HG02943 (cell line): ENCODE measurements around the gene TOX2.

Experiments
- ATAC-seq: cut with Tn5 transposase; IDR thresholded peaks from one replicate; pipeline ENCODE4 v1.9.1; 2021; ENCODE audit warnings: mild to moderate bottlenecking, low read depth, moderate library complexity; ENCODE audit not compliant: unreplicated experiment

Gene TOX2

DNA sequence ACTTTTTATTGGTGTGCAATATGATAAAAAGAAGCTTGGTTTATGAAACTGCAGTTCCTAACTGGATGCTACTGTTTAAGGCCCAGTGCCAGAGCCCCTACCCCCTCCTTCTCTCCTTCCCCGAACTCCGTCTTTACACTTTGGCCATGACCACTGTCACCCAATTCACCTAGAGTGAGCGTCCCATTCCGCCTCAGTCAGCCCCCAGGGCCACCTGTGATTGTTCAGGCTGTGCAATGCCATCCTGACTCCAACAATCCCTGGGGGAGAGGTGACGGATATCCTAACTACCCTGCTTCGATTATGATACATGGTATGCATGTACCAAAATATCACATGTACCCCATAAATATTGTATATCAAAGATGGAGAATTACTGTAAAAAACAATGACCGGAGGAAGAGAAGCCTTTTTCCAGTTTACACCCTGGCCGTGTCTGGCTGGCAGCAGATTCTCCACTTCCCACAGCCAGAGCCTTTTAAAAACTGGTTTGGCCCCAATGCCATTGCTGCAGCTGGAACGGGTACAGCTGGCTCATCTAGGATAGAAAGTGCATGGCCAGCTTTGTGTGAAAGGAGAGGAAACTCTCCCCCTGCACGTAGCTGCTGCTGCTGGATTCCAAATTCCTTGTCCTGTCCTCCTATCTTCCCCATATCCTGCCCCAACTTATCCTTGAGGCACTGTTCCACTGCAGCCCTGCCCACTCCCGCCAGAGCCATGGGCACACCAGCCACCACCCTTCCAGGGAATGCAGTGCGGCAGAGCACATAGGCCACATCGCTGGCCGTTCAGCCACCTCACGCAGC, 172.6 kb downstream of the TOX2 start:
- ATAC-seq, result no peak

DNA sequence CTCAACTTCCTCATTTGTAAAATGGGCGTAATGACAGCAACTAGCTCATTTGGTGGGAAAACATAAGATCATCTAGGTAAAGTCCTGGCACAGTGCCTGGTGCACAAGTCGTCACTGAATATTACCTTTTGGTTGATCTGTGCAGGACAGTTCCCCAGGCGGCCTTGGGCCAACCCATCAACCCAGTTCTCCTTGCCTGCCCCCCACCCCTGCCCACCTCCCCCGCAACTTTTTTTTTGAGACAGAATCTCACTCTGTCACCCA, 173.1 kb downstream of the TOX2 start:
- ATAC-seq, result no peak

DNA sequence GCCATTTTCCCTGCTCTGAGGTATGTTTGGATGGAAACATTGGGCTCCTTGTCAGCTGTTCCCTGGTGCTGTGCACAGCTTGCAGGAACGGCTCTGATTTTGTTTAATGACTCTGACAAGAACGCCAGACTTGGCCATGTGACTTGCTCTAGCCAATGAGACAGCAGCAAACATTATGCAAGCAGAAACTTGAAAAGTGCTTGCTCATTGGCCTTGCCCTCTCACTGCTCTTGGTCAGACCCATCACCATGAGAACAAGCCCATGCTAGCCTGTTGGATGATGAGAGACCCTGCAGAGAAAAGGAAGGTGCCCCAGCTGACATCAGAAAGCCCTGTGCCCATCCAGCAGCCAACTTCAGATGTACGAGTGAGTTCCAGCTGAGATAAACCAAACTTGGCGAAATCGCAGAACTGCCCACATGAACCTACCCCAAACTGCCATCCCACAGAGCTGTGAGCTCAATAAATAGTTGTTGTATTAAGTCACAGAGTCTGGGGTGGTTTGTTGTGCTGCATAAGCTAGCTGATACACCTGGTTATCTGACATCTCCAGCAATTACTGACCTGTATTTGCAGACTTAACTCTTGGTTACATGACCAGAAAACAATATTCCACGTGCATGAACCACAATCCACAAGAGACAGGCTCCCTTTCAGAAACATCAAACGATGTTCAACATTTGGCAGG, 175.5 kb downstream of the TOX2 start:
- no peak for ATAC-seq

DNA sequence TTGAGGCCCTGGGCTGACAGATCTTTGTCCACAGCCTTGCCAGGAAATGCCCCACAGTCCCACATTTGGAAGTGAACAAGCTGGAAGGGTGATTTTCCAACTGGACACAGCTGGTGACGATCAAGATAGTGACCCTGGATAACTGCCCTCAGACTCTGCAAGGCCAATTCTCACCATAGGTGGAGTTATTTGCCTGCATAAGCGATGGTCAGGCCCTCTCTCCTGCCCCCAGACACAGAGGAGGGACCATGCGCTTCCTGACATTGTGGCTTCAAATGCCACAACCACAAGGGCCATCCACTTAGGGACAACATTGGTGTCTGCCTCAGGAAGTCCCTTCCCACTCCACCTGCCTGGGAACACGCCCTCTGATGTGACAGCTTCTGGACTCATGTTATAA, 176.4 kb downstream of the TOX2 start:
- no peak for ATAC-seq

DNA sequence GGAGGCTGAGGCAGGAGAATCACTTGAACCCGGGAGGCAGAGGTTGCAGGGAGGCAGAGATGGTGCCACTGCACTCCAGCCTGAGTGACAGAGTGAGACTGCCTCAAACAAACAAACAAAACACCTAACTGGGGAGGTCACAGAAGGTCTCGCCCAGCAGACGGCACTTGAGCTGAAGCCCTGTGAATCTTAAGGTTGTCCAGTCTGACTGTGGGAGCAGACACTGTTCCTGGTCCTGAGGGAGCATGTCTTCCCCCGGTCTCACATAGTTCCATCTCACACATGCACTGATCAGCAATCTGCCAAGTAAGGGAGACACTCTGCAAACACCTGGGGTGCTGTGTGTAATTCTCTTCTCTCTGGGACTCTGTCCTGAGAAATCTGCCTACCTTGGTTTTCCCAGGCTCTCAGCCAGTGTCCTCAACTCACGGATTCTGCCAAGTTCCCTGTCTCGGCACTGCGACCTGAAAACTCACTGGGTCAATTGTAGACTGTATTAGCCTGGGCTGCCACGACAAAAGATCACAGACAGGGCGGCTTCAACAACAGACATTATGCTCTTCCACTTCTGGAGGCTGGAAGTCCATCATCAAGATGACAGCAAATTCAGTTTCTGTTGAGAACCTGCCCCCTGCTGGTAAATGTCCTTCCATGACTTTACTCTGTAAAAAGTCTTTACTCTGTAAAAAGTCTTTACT, 178.0 kb downstream of the TOX2 start:
- no peak for ATAC-seq

DNA sequence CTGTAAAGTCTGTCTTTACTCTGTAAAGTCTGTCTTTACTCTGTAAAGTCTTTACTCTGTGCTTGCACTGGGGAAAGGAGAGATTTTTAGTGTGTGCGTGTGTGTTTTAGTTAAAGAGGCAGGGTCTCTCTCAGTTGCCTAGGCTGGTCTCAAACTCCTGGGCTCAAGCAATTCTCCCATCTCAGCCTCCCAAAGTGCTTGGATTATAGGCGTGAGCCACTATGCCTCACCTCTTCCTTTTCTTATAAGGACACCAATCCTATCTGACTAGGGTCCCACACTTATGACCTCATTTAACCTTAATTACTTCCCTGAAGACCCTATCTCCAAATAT, 178.6 kb downstream of the TOX2 start:
- no peak for ATAC-seq

DNA sequence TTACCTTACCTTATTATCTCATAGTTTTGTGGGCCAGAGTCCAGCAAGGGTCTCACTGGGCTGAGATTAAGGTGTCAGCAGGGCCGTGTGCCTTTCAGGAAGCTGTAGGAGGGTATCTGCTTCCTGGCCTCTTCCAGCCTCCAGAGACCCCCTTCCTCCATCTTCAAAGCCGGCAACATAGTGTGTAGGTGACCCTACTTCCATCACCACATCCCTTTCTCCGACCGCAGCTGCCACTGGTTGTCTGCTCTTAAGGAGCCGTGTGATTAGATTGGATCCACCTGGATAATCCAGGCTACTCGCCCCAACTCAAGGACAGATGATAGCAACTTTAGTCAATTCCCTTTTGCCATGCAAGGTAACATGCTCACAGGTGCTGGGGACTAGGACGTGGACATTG, 181.2 kb downstream of the TOX2 start:
- no peak for ATAC-seq

DNA sequence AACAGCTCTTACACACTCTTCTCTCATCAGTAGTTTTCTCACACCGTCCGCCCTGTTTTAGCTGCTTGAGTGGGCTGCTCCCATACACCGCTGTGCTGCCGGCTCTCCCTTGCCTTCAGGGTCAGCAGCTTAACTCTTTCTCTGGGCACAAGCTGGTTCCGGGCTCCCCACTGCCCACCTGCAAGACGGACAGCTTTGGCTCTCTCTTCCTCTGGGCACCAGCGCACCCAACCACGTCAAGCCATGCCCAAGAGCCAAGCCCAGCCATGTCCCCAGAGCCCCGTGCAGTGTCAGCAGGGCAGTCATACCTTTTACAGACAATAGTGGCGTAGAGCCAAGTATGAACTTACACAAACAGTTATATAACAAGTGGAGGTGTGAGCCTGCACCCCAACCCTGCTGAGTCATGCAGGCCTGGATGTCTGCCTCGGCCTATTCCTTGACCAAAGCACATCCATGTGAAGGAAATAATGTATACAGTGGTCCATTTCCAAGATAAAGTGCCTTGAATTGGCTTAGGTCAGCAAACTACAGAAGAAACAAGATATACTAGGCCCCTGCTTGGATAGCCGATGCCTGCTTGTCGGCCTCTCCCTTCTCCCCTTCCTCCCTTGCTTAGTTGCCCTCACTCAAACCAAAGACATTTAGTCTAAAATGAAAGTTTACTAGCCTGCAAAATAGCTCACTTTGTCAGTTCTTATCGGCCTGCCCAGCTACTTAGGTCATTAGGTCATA, 183.0 kb downstream of the TOX2 start:
- ATAC-seq, result no peak

DNA sequence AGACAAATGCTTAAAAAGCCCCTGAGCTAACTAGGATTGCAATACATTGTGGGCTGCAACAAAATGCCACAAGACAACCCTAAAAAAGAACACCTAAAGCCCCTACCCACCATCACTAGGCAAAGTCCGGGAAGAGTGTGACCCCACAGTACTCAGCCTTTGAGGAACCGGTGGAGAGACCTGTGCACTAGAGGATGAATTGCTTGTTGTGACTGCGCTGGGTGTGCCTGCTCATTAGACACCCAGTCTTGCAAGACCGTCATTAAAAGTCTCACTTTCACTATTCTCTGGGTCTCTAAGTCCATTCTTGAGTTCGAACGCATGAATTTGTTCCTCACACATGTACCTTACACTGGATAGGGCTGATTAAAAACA, 183.6 kb downstream of the TOX2 start:
- no peak for ATAC-seq

DNA sequence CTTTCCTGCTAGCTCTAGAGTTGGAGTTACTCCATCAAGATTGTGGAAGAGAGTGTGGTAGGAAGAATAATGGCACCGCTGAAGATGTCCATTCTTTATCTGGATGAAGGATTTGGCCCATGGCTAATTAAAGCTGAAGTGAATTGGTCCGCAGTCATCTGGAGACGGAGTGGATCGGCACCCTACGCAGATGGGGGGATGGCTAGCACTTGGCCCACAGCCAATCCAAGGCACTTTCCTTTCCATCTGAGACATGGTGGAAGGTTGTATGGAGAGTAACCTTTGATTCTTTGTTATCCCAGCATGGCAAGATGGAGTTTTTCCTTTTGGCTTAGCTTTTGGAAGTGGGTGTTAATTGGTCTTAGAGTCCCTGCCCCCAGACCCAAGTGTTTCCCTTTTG, 184.0 kb downstream of the TOX2 start:
- ATAC-seq, result no peak

DNA sequence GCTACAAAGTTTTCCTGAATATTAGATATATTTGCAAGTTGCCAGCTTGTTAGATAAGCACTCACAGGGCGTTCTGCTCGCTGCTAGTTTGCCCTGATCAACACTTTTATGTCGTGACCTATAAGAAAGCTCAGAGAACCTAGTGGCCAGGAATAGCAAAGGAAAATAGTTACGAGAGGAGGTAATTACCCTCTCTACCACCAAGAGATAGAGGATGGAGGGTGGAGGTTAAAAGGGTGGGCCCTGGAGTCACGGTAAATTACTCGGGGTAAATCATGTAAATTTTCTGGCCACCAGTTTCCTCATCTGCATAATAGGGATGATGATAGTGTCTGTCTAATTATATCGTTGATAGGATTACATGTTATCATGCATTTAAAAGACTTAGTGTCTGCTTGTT, 185.2 kb downstream of the TOX2 start:
- ATAC-seq, result no peak

DNA sequence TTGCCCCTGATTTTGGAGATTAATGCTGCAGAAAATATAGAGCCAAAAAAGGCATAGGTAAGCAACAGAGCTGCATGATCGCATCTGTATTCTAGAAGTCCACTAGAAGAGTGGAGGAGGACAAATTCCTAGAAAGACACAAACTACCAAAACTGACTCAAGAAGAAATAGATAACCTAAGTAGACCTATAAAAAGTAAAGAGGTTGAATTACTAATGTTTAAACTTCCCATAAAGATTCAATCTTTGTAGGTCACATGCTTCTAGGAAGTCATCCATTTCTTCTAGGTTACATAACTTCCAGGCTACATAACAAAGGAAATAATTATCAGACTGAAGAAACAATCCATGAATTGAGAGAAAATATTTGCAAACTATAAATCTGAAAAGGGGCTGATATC, 187.9 kb downstream of the TOX2 start:
- no peak for ATAC-seq

DNA sequence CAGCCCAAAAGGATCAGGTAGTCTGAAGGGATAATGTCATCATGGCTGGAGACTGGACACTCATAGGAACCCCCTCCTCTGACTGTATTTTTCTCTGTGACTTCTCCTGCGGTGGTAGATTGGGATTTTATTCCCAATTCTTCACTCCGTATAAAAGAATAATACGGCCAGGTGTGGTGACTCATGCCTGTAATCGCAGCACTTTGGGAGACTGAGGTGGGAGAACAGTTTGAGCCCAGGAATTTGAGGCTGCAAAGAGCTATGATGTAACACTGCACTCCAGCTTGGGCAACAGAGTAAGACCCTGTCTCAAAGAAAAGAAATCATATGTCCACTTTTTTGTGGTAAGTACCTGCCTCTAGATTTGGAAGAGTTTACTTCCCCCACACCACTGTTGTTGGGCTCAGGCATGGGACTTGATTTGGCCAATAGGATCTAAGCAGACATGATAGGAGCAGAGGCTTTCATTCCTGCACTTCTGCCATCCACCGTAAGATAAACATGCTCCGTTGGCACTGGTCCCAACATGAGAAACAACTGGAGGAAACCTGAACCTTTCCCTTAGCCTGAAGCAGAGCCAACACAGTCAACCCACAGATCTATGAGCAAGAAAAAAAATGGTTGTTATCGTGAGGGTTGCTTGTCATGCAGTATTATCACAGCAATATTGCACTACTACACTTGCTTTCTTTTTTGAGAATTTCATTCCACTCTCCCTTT, 190.3 kb downstream of the TOX2 start:
- no peak for ATAC-seq

DNA sequence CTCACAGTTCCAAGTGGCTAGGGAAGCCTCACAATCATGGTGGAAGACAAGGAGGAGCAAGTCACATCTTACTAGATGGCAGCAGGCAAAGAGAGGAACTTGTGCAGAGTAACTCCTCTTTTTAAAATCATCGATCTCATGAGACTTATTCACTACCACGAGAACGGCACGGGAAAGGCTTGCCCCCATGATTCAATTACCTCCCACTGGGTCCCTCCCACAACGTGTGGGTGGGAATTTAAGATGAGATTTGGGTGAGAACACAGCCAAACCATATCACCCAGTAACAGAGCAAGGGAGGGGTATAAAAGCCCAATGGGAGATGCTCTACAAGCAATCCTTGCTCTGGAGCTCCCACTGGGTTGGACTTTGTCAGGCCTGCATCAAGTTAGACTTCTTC, 192.0 kb downstream of the TOX2 start:
- ATAC-seq, result no peak

DNA sequence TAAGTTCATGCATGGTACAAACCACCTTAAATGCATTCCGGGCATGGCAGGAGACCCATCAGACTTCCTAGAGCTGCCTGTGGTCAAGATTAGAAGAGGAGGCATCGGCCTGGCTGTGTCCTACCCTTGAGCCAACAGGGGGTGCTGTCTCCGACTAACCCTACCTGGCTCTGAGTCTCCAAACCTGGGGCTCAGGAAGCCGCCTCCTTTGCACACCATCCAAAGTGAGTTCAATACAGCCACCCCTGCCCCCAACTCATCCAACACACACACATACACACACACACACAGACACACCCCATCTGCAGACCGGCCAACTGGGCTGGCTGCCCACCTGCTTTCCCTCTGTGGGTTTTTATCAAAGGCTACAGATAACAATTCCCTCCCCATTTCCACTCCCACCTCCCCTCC, 195.3 kb downstream of the TOX2 start:
- no peak for ATAC-seq

DNA sequence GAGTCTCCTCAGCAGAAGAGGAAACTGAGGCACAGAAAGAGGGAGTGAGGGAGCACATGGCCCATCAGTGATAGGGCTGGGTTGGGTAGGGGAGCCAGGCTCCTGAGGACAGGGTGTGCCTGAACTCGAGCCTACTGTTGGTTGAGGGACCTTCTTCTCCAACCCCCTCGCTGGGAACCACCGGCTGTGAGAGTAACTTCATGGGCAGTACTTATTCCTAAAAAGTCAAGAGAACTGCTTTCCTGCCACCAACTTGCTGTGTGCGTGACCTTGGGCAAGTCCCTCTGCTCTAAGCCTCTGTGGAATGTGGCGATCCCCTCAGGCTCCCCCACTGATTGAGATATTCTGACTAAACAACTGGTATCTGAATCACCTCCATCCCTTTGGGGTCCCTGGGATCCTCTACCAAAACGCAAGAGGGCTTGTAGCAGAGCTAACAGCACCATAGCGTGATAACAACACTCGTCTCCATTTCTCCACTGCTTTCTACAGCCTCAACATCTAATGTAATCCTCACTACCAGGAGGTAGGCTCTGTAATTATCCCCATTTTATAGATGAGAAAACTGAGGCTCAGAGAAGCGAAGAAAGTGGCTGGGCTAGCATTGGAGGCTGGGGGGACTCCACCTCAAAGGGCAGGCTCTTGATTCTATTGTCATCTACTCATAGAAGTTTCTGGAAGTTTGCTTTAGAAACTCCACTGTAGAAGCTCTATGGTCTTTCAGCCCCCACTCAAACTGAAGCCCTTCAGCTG, 196.3 kb downstream of the TOX2 start:
- ATAC-seq, result no peak

DNA sequence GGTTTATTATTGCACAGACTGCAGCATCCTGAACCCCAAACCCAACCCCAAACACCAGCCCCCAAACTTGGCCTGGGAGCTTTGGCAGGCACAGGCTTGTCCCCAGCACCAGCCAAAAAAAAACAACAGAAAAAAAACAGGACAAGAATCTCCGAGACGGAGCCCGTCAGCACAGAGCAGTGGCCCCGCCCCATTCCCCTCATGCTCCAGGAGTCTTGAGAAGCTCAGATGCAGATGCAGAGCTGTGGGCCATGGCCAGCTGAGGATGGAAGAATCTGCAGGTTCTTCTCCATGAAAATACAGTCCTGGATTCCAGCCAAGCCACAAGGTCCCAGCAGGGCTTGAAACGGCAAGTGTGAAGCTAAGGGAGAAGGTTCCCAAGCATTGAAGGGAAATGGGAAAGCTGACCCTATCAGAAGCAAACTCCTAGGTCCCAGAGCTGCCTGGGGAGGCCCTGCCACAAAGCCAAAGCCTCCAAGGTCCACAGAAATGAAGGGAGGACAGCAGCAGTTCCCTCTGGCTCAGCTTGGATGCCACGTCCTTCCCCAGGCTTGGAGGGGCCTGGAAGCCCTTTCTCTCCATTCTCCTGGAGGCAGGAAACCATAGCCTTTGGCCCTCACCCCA, 197.2 kb downstream of the TOX2 start:
- ATAC-seq, result no peak

DNA sequence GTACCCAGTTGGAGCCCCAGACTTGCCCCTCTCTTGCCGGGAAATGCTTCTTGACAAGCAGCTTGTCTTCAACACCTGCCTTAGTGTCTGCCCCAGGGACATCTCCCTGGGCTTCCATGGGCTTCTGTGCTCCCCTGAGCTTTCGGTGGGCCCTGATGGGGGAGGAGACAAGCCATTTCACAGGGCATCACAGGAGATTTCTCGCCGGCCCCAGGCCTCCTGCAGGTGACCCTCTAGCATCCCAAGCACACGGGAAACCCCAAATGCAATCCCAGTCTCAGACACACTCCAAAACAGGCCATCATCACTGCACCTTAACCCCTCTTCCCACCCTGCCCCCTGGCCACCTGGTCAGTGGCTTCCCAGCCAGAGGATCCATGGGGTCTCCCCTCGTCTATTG, 197.8 kb downstream of the TOX2 start:
- no peak for ATAC-seq

DNA sequence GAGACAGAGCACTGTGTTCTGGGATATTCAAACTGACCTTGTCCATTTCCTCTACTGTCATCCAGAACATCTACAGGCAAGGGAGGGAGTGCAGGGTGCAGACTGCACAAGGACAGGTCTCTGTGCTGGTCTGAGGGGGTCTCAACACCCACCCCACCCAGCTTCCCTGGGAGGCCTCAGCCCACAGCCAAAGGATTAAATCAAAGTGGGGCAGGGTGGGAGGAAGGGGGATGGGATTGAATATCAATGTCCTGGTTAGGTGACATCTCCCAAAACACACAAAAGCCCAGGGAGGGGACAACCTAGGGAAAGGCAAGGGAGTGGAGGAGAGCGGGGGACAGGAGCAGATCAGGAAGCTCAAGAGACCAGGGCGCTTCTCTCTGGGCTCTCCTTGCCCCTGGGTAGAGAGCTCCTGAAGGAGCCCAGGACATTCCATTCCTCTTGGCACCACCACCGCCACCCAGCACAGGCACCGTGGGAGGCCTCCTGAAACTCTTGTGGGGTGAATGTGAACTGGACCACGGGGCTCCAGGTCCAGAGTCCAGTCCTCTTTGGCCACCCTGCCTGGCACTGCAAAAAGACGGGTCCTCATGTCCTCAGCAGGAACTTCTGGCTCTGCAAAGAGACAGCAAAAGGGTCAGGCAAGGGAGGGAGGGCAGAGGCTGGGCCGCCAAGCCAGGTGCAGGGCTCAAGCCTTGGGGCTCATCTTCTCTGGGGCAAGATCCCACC, 198.4 kb downstream of the TOX2 start:
- no peak for ATAC-seq
